Ishikawa (cell line): ENCODE results near the gene COQ2.

Source experiments
- CEBPB ChIP-seq: IDR thresholded peaks from 2 replicates; pipeline ENCODE4 v1.6.1; 2012
- CREB1 ChIP-seq: IDR thresholded peaks from 2 replicates; pipeline ENCODE4 v1.6.1; 2012; ENCODE audit warnings: low read depth
- EGR1 ChIP-seq: IDR thresholded peaks from 2 replicates; pipeline ENCODE4 v1.6.1; 2012
- EP300 ChIP-seq: IDR thresholded peaks from 2 replicates; pipeline ENCODE4 v1.6.1; 2012; ENCODE audit warnings: borderline replicate concordance
- FOXM1 ChIP-seq: IDR thresholded peaks from 2 replicates; pipeline ENCODE4 v1.6.1; 2012; ENCODE audit warnings: low read depth, borderline replicate concordance
- MAX ChIP-seq: IDR thresholded peaks from 2 replicates; pipeline ENCODE4 v1.6.1; 2012
- NFIC ChIP-seq: IDR thresholded peaks from 2 replicates; pipeline ENCODE4 v1.6.1; 2012
- RAD21 ChIP-seq: IDR thresholded peaks from 2 replicates; pipeline ENCODE4 v1.6.1; 2012; ENCODE audit warnings: low read depth
- REST ChIP-seq: IDR thresholded peaks from 2 replicates; pipeline ENCODE4 v1.6.1; 2012; ENCODE audit warnings: low read depth, mild to moderate bottlenecking
- TAF1 ChIP-seq: IDR thresholded peaks from 2 replicates; pipeline ENCODE4 v1.6.1; 2012; ENCODE audit warnings: low read depth, mild to moderate bottlenecking
- TCF12 ChIP-seq: IDR thresholded peaks from 2 replicates; pipeline ENCODE4 v1.6.1; 2012; ENCODE audit warnings: low read depth
- TEAD4 ChIP-seq: IDR thresholded peaks from 2 replicates; pipeline ENCODE4 v1.6.1; 2012
- USF1 ChIP-seq: IDR thresholded peaks from 2 replicates; pipeline ENCODE4 v1.6.1; 2012
- YY1 ChIP-seq: IDR thresholded peaks from 2 replicates; pipeline ENCODE4 v1.6.1; 2012; ENCODE audit warnings: low read depth
- ZBTB7A ChIP-seq: IDR thresholded peaks from 2 replicates; pipeline ENCODE4 v1.6.1; 2012; ENCODE audit warnings: low read depth

Gene COQ2

GRCh38 chr4:83317671-83318070, 33.1 kb upstream of the COQ2 start:
- TF ChIP-seq EP300 (no peak), FOXM1 (no peak), YY1 (no peak), EGR1 (no peak), REST (no peak), CREB1 (no peak), CEBPB (no peak), TAF1 (no peak), NFIC (no peak), TEAD4 (no peak), TCF12 (no peak), ZBTB7A (no peak)

GRCh38 chr4:83316459-83317165, 32.0 kb upstream of the COQ2 start:
- TF ChIP-seq FOXM1 (no peak), TAF1 (no peak), RAD21 (no peak), ZBTB7A (no peak)

GRCh38 chr4:83315341-83315870, 30.8 kb upstream of the COQ2 start:
- TF ChIP-seq TCF12 (no peak), CREB1 (no peak), MAX (no peak), EP300 (no peak), TEAD4 (no peak), TAF1 (no peak), RAD21 (no peak), REST (no peak), ZBTB7A (no peak), FOXM1 (no peak), CEBPB (no peak), EGR1 (no peak), YY1 (no peak), NFIC (no peak), USF1 (no peak)

- TF ChIP-seq EP300, result no peak
- no peak for TF ChIP-seq ZBTB7A
- no peak for TF ChIP-seq CEBPB
- no peak for TF ChIP-seq MAX
- TF ChIP-seq CREB1, result no peak
- TF ChIP-seq NFIC, result no peak
- no peak for TF ChIP-seq FOXM1
- no peak for TF ChIP-seq TCF12
Observed at GRCh38 chr4:83308672-83309071, 24.1 kb upstream of the COQ2 start.

GRCh38 chr4:83307920-83308319, 23.3 kb upstream of the COQ2 start:
- no peak for TF ChIP-seq TEAD4
- no peak for TF ChIP-seq FOXM1
- no peak for TF ChIP-seq YY1
- no peak for TF ChIP-seq REST
- TF ChIP-seq TAF1, result no peak
- no peak for TF ChIP-seq MAX
